GM21619 (cell line): ENCODE results near the gene KCNK1.

Experiments
- ATAC-seq: cut with Tn5 transposase; IDR thresholded peaks from one replicate; pipeline ENCODE4 v1.9.1; 2021; ENCODE audit not compliant: unreplicated experiment

Gene KCNK1

DNA sequence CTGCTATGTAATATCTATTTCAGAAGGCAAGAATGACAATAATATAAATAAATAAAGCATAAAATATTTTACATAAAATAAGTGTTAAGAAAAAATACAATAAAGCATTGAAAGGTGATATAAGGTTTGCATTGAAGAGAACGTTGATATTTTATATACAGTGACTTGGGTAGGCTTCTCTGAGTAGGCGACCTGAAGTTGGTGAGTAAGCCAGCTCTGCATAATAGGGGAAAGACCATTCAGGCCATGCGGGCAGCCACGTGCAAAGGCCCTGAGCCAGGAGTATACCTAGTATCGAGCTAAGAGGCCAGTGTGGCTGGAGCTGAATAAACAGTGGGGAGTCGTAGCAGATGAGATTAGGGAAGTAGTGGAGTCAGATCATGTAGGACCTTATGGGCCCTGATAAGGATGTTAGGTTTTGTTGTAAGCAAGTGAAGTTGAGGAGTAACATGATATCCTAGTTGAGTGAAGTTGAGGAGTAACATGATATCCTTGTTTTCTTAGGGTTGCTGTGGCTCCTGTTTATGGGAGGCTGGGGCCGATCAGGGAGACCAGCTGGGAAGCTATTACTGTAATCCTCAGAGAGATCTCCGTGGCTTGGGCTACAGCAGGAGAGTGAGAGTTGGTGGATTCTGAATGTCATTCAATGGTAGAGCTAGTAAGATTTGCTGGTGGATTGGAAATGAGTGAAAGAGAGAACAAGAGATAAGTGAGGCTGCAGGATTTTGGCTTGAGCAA lies 22.0 kb downstream of the KCNK1 start:
- no peak for ATAC-seq

DNA sequence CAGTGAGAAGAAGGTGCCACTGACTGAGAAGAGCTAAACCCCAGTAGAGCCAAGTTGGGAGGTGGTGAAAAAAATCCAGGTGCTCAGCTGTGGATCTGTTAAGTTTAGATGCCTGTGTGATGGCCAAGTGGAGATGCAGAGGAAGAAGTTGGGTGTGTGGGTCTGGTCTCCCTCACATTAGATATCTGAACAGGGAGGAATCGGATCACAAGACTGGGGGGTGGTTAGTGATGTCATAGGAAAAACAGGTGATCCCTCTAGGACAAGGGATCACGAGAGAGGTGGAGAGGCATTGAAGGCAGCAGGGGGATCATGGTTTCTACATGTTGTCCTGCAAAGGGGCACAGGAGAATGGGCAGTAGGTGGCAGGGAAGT lies 22.6 kb downstream of the KCNK1 start:
- ATAC-seq = no peak

DNA sequence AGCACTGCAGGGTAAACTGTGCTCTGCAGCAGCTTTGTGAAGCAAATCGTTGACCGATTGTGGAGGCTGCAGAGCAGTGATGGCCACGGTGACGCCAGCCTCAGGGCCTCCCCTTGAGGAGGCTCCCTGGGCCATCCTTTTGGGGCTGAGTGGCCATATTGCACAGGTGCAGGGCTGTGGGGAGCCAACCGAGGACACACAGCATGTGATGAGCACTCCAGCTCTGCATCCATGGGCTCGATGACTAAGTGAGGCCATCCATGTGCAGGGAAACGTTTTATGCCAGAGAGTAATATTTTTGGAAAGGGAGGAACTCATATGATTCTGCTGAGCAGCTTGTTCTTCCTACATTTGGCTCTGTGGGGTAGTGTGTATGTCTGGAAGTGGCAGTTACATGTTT lies 24.6 kb downstream of the KCNK1 start:
- no peak for ATAC-seq

DNA sequence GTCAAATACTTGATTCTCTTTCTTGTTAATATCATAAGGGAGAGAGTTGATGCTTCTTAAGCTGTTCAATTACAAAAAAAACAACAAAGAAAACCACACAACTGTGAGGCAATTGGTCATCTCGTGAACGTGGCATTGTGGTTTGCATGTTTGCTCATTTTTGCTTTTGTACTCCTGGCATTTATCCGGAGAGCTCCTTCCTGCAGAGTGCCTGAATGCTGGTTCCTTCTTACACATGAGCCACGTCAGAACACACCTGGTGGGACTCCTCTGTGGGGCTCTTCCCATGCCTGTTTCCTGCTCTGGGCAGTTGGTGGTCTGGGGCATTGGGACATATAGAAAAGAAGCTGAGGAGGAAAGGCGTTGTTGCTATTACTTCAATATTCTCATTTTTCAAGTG lies 25.7 kb downstream of the KCNK1 start:
- ATAC-seq = no peak

DNA sequence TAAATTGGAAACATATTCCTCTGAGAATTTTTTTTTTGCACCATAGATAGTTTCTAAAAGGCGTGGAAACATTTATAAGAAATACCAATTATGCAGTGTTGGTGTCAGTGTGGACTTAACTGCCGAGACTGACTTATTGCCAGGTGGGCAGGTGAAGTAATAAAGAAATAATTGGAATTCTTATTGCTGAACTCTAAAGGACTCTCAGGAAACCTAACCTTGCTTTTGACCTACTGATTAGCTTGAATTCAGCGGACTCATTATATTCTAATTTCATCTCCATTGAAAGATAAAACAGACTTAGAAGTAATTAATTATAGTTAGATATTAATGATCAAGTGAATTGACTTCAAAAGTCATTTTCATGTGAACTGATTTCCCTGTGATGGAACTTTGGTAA lies 26.3 kb downstream of the KCNK1 start:
- ATAC-seq = no peak

DNA sequence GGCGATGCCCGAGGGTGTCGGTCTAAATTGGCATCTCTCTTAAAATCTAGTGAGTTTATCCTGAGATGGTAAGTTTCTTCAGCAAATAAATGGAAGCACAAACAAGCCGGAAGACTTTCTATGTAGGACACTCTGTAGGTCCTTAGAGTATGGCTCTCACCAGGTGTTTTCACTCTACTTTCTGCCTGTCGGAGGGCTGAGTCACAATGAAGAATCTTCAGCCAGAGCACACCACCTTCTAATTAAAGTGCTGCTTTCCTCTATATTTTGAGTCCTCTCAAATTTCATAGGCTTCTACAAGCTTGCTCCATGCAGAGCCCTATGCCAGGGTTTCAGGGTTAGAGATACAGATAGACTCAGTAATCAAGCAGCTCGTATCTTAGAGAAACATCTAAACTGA lies 27.1 kb downstream of the KCNK1 start:
- no peak for ATAC-seq

DNA sequence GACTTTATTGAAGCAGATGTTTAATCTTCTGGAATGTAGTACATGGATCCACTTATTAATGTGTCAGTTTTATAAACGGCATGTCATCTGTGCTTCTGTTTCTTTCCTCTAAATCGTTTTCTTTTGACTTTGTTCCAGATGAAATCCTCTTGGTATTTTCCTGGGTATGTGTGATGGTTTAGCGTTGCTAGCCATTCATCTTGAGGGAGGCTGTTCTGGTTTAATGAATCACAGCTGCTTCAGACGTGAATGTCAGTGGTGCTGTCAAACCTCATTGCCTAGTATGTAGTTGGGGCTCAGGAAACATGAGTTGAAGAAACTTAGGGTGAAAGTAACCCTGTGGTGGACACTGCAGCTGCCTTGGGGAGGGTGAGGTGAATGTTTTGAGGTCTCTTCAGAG lies 33.2 kb downstream of the KCNK1 start:
- ATAC-seq = no peak

DNA sequence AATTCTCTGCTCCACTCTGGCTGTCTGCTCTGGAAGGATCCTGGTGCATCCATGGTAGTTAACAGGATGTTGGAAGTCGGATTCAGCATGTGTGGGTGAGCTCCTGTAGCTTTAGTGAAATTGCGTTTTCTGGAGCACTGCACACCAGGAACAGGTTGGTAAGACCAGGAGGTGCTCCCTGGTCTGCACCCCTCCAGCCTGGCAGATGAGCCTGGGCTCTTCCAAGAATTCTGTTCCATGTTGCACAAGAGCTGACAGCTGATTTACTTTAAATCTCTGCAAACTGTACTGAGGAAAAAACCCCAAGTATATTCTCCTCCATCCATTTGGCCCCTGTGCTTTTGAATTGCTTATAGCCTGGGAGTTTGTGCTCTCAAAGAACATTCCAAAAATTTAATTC lies 33.7 kb downstream of the KCNK1 start:
- no peak for ATAC-seq

DNA sequence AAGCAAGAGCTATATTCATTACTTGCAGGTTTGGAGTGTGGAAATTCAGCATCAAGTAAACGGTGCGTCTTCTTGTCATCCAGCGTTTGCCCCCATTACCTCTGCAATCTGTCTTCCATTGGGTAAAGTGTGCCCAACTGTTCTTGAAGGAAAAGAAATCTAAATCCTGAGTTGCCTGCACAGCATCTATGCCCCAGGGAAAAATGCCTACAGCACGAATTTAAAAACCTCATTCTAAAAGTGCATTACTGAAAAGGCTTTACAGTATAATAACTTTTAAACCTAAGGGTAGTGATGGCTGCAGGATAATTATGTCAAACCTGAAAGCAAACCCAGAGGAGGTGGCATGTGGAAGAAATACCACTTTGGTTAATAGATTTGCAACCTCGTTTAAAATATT lies 37.2 kb downstream of the KCNK1 start:
- no peak for ATAC-seq

DNA sequence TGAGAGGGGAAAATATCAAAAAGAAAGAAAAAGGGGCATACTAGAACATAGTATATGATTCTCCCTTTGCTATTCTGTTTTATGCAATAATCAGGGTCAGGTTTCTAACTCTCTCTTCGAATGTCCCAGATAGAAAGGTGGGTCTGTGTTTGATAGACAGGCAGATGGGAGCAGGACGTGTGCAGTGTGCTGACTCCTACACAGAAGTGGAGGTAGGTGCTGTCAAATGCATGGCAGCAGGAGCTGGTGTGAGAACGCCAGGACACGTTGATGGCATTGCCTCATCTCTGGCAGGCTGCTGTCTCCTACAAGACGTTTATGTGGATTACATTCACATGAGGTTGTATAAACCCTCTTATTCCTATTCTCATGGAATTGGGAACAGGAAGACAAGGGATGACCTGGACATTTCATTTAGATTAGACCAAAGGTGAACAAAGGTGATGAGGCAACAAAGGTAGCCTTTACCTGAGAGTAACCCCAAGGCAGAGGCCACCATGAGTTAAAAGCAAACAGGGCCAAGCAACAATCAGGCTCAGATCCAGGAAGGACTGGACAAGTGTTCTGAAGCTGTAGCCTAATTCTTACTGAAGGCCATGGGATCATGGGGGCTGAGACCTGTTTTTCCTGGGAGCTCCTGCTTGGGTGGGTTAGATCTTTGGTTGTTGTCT lies 37.8 kb downstream of the KCNK1 start:
- ATAC-seq = no peak

DNA sequence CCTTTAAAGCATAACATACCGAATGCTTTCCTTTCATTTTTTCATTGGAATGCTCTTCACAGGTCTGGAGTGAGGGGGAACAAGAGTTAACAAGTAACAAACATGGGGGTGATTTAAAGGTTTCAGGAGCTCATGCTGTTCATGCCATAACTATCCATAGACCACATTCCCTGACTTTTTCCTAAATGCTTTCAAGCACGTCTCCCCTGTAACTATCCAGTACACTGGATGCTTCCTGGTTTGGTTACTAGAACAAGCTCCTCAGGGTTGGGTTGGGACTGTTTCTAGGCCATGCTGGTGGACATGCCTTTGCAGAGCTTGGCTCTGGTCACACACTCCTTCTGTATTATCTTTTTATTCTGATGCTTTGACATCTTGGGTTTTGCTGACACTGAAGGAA lies 38.6 kb downstream of the KCNK1 start:
- no peak for ATAC-seq

DNA sequence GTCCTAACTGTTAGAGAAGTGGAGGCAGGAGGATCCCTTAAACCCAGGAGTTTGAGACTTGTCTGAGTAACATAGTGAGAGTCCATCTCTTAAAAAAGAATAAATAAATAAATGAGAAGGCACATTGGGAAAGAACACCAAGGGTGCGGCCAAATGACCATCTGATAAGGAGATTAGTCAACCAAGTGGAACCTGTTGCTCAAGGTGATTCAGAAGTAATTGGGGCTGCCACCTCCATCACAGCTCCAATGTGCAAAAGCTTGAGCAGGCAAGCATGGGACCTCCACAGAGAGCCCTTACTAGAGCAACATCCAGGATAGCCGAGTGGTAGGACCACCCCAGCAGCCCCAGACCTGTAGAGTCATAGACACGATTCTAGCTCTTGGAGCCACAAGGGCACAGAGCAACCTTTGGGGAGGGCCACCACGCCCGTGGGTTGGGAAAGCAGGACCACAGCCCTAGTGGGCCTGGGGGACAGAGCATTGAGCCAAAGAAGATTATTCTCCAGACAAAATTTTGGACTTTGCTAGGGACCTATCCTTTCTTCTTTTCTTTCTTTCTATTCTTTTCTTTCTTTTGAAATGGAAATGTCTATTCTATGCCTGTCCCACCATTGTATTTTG lies 40.9 kb downstream of the KCNK1 start:
- no peak for ATAC-seq

DNA sequence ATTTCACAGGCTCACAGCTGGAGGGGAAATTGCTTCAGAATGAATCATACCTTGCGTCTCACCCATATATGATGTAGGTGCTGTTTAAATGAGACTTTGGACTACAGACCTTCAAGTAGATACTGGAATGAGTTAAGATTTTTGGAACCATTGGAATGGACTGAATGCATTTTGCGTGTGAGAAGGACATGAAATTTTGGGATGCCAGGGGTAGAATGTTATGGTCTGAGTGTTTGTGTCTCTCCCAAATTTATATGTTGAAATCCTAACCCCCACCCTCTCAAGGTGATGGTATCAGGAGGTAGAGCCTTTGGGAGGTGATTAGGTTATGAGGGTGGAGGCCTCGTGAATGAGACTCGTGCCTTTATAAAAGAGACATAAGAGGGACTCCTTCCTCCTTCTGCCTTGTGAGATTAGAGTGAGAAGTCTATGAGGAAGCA lies 41.4 kb downstream of the KCNK1 start:
- ATAC-seq = no peak

DNA sequence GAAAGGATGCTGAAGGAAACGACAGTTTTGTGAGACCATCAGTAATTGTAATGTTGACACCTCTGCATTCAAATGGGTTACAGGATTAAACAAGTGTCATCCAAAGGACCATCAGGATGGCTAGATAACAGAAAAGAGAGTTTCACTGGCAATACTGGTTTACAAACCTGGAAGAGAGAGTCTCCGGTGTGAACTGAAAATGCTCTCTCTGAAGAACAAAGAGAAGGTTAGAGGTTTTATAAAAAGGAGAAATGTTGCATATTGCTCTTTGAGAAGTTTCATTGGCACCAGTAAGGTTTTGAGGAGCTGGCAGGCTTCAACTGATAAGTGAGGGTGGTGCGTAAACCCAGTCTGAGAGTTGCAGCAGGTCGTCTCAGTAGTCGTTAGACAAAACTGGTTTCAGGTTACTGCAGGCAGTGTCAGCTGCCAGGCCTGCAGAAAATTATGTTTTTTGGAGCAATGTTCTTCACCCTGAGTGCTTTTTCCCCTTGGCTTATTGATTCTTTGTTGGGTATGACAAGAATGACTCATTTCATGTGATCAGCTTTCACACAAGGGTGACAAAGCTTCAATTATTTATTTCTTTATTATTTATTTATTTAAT lies 42.2 kb downstream of the KCNK1 start:
- ATAC-seq = no peak

DNA sequence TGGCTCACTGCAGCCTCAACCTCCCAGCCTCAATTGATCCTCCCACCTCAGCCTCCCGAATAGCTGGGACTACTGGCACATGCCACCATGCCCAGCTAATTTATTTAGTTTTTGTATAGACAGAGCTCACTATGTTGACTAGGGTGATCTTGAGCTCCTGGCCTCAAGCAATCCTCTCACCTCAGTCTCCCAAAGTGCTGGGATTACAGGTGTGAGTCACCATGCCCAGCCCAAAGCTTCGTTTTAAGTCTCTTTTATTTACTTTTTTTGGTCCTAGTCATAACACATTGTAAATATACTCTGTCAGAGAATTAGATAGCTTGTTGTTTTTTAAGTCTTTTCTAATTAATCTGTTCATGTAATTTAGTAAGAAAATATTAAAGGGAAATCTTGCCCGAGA lies 42.8 kb downstream of the KCNK1 start:
- no peak for ATAC-seq

DNA sequence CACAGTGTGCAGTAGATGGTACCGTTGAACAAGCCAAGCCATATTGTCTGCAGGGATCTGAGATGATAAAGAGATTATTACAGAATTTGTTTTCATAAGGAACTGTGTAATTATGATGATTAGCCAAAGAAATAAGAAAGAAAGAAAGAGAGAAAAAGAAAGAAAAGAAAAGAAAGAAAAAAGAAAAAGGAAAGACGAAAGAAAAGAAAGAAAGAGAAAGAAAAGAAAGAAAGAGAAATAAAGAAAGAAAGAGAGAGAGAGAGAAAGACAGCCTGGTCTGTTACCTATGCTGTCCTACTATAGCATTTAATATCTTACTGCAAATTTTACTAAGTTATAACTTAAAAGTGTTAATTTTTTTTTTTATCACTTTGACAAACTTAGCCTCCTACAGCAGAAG lies 43.6 kb downstream of the KCNK1 start:
- ATAC-seq = no peak

DNA sequence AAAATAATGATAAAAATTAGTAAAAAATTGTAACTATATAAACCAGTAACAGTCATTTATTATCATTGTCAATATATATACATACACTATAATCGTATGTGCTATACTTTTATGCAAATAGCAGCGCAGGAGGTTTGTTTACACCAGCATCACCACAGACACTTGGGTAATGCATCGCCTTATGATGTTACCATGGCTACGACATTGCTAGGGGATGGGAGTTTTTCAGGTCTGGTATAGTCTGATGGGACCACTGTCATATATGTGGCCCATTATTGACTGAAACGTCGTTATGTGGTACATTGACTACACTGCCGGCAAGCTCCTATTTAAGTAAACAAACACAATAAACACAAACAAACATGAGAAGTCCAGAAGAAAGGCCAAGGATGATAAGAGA lies 45.6 kb downstream of the KCNK1 start:
- no peak for ATAC-seq

DNA sequence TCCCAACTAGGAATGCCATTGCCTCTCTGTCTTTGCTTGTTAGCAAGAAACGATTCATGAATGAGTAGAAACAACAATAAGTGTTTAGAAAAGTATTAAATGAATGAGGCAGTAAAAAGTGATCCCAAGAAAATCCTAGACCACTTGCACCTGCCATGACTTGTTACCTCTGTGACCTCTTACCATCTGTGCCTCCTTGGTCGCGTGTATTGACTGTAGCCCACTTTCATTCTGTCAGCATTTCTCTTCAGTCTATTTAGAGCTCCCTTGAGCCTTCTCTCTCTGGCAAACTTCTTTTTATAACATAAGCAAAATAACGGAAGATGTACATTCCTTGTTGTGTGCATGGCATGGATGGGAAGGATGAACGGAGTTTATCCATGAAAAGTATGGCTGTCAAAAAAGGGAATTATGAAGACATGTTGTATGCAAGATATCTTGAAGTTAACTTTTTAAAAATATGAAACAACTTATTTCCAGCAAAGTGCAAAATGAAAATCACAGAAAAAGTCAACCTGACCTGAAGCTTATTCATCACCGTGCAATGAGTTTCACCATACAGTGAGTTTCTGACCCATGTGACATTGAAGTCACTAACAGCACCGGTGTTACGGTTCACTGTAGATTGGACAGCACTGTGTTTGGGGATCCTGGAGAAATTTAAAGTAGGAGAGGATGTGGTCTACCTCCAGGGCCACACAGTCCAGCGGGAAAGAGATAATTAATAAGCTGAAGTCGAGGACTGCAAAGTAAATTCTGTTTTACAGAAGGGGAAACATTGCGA lies 47.7 kb downstream of the KCNK1 start:
- no peak for ATAC-seq

DNA sequence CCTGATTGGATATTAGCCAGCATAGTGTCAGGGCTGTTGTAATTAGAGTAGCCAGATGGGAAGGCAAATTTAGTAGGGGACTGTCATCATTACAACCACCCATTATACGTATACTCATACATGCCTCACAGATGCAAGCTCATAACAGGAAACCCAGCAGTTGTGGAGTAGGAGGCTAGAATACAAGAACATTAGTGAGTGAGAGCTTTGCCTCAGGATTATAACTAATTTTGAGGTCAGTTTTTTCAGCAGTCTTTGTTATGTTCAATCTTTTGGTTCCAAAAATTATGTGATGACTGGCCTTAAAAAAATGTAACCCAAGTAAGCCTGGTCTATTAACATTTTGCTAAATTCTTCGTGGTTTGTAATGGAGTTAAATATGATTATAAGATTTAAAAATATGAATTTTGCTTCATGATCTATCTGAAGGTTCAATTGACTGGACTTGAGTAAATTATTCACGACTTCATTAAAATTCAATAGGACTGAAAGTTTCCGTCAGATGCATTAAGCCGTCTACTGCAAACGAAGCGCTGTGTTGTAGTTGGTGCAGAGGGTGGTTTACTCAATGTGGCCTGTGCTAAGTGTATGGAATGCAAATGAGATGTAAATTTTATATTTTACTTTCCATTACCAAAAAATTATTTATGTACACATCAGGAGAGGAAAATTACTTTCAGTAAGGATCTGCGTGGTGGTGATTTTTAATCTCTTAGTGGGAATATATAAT lies 48.8 kb downstream of the KCNK1 start:
- ATAC-seq = no peak

DNA sequence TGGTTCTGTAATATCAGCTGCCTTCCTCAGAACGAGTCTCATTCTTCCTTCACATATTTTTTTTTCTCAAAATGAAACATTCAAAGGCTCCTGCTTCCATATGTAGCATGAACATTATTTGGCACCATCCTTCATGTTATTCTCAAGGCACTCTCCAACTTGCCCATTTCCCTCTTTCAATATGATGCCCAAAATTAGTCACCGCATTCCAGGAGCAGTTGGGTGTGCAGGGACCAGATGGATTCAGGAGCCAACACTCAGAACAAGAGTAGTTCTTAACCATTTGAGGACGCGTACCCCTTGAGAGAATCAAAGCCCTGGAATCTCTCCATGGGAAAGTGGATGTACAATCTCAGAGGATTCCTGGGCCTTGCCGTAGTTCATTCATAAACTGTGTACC lies 50.3 kb downstream of the KCNK1 start:
- no peak for ATAC-seq
